Endothelial cell of umbilical vein (primary cell): ENCODE data around the gene TMEM144. TPM values are rescaled to one million over a fixed set of nuclear protein-coding genes. Genes with fewer than 3 reads are reported as not detected.
"Not testable (repeated sequence)": the region's sequence is repeated elsewhere in the genome, so short reads cannot be mapped to it uniquely, and the experiment has no call there.

ENCODE experiments used
- BruUV-seq: library from RNA; stranded (reverse); fragments of 400-500 nt; replicated peaks from 2 replicates; lab custom pipeline; 2021; lab: Mats Ljungman, UMichigan
- CTCF ChIA-PET: fragments of 300-600, 350-600 bp; sonication (Branson Sonifier 250); formaldehyde crosslinking; loops from one replicate; lab custom pipeline; 2021; ENCODE audit warnings: antibody characterized with exemption, inconsistent platforms; lab: Charles Lee
- POLR2A ChIA-PET: fragments of 300-600, 350-600 bp; sonication (Branson Sonifier 250); formaldehyde crosslinking; loops from one replicate; lab custom pipeline; 2021; ENCODE audit warnings: antibody characterized with exemption, inconsistent platforms; lab: Charles Lee
- DNase-seq: peaks from one replicate; pipeline ENCODE4 v3.0.0-alpha.2; 2011; ENCODE audit warnings: low read depth, low spot score
- FAIRE-seq: peaks from 2 replicates; lab custom pipeline; 2011; peaks lifted over from hg19 to GRCh38; lab: Jason Lieb, UNC
- H2AFZ ChIP-seq: 2 replicates; pipeline ENCODE4 v1.6.0; 2012; ENCODE audit warnings: low read depth, low read length, control low read depth, inconsistent platforms
- H3K27ac ChIP-seq: 2 replicates; pipeline ENCODE4 v1.5.1; 2011; ENCODE audit warnings: low read depth, mild to moderate bottlenecking, control low read depth, low read length, moderate library complexity; ENCODE audit not compliant: insufficient read depth
- H3K27me3 ChIP-seq, 2 experiments: 2 replicates each; pipeline versions ENCODE4 v1.6.0 to v1.6.1; 2011; ENCODE audit warnings: low read length in 2 of 2, mixed read lengths in 1 of 2; ENCODE audit not compliant: control insufficient read depth in 2 of 2, insufficient read depth in 2 of 2
- H3K36me3 ChIP-seq, 2 experiments: 2 replicates in 1 of 2; 3 replicates in 1 of 2; pipeline ENCODE4 v1.5.1; 2011; ENCODE audit warnings: low read length in 2 of 2, mild to moderate bottlenecking in 1 of 2, moderate library complexity in 1 of 2; ENCODE audit not compliant: control insufficient read depth in 2 of 2, insufficient read depth in 2 of 2; ENCODE audit errors: extremely low read depth in 1 of 2
- H3K4me1 ChIP-seq: 3 replicates; pipeline ENCODE4 v1.5.1; 2011; ENCODE audit warnings: mild to moderate bottlenecking, low read length; ENCODE audit not compliant: control insufficient read depth, insufficient read depth; ENCODE audit errors: extremely low read depth
- H3K4me2 ChIP-seq: 2 replicates; pipeline ENCODE4 v1.6.1; 2011; ENCODE audit warnings: low read length, control low read depth, mixed read lengths; ENCODE audit not compliant: insufficient read depth
- H3K4me3 ChIP-seq, 3 experiments: fragments of 200-600 bp in 1 of 3; sonication (generic), shearing (Covaris generic) in 1 of 3; replicated peaks in 1 of 3; 2 replicates each; pipeline ENCODE4 v1.5.1; 2011 to 2016; ENCODE audit warnings: control low read depth in 3 of 3, low read length in 3 of 3, mild to moderate bottlenecking in 2 of 3, inconsistent platforms in 1 of 3, low read depth in 1 of 3, moderate library complexity in 1 of 3; ENCODE audit not compliant: insufficient read depth in 1 of 3
- H3K79me2 ChIP-seq: 2 replicates; pipeline ENCODE4 v1.6.0; 2012; ENCODE audit warnings: low read length, inconsistent platforms; ENCODE audit not compliant: control insufficient read depth, insufficient read depth
- H3K9ac ChIP-seq: replicated peaks from 2 replicates; pipeline ENCODE3; 2011; ENCODE audit warnings: low read length, control low read depth; ENCODE audit not compliant: insufficient read depth; ENCODE audit errors: extremely low read depth
- H3K9me1 ChIP-seq: replicated peaks from 3 replicates; pipeline ENCODE4 v1.6.0; 2011; ENCODE audit warnings: mild to moderate bottlenecking, low read length; ENCODE audit not compliant: control insufficient read depth, insufficient read depth; ENCODE audit errors: extremely low read depth
- H3K9me3 ChIP-seq: replicated peaks from 2 replicates; pipeline ENCODE4 v1.5.1; 2012; ENCODE audit warnings: low read length, inconsistent platforms; ENCODE audit not compliant: control insufficient read depth, insufficient read depth
- H4K20me1 ChIP-seq: replicated peaks from 2 replicates; pipeline ENCODE3; 2011; ENCODE audit warnings: mild to moderate bottlenecking, low read length; ENCODE audit not compliant: control insufficient read depth, insufficient read depth; ENCODE audit errors: extremely low read depth
- CTCF ChIP-seq, 2 donors: IDR thresholded peaks; 1 replicate in 1 of 2; 2 replicates in 1 of 2; pipeline ENCODE4 v1.5.1; 2011; ENCODE audit warnings: low read length in 2 of 2, mild to moderate bottlenecking in 2 of 2, moderate library complexity in 2 of 2, control low read depth in 1 of 2, inconsistent platforms in 1 of 2, low read depth in 1 of 2; ENCODE audit not compliant: insufficient read depth in 1 of 2; ENCODE audit errors: extremely low read depth in 1 of 2
- EZH2 ChIP-seq: IDR thresholded peaks from 2 replicates; pipeline ENCODE4 v1.6.1; 2012; ENCODE audit warnings: borderline replicate concordance, low read depth, mild to moderate bottlenecking, moderate library complexity, low read length, inconsistent platforms; ENCODE audit not compliant: severe bottlenecking
- FOS ChIP-seq: IDR thresholded peaks from 2 replicates; pipeline ENCODE4 v1.6.1; 2011; ENCODE audit warnings: mild to moderate bottlenecking, low read length, moderate library complexity, borderline replicate concordance; ENCODE audit not compliant: insufficient read depth
- GATA2 ChIP-seq: IDR thresholded peaks from 2 replicates; pipeline ENCODE4 v1.7.0; 2011; ENCODE audit warnings: low read depth, mild to moderate bottlenecking, moderate library complexity, mixed read lengths, low read length; ENCODE audit not compliant: insufficient read length, insufficient read depth
- JUN ChIP-seq: IDR thresholded peaks from 2 replicates; pipeline ENCODE4 v1.6.1; 2011; ENCODE audit warnings: borderline replicate concordance, low read depth; ENCODE audit not compliant: insufficient read length, insufficient read depth
- MYC ChIP-seq: IDR thresholded peaks from one replicate; pipeline ENCODE4 v1.6.1; 2011; ENCODE audit warnings: mild to moderate bottlenecking, low read depth, low read length
- POLR2A ChIP-seq: IDR thresholded peaks from 2 replicates; pipeline ENCODE4 v1.6.1; 2012; ENCODE audit warnings: low read depth, mild to moderate bottlenecking, control low read depth, low read length
- POLR2AphosphoS5 ChIP-seq: IDR thresholded peaks from 2 replicates; pipeline ENCODE4 v1.6.1; 2012; ENCODE audit warnings: low read depth, mild to moderate bottlenecking, control low read depth, low read length, moderate library complexity; ENCODE audit not compliant: insufficient read depth
- dilution Hi-C: fragments of 300-500 bp; cut with MboI; formaldehyde crosslinking; loops from one replicate; pipeline ENCODE4 v1.15.0; 2019; ENCODE audit warnings: low sequenced_read_pairs; ENCODE audit not compliant: extremely low pct_ligation_motif_present
- intact Hi-C: fragments of 100-400 bp; cut with micrococcal nuclease; formaldehyde crosslinking; loops from one replicate; pipeline ENCODE4 v1.10.0; 2022
- polyA plus RNA-seq, 4 experiments: library from polyadenylated mRNA; depleted of rRNA in 3 of 4; stranded (reverse) in 3 of 4; unstranded in 1 of 4; fragments of >200 nt; gene quantifications; 2 replicates each; pipeline versions ENCODE4 v1.2.1 to v1.2.3, GENCODE V29; 2011 to 2012; ENCODE audit warnings: missing spikeins in 1 of 4
- total RNA-seq: library from RNA; stranded (reverse); gene quantifications from 2 replicates; pipeline ENCODE4 v1.2.3, GENCODE V29; 2021
- TF ChIP-seq, protein P1 (sequence below): IDR thresholded peaks from 2 replicates; pipeline ENCODE4 v1.6.1; 2011; ENCODE audit not compliant: insufficient read depth, insufficient read length

The TMEM144 gene
- total and polyA plus RNA-seq, 2 donors (not counting 3 experiments of a cell fraction or from before 2014, with no cell fraction given): 10.5 to 23.0 TPM

- CTCF ChIA-PET: no interaction called here
- no peaks in the 10 kb centered on the region for H3K9me3 ChIP-seq
- BruUV-seq: no TSS peak
- H3K4me2 ChIP-seq: no peak overlapping the region
- peaks cover 0 to 5% of the 10 kb centered on the region in 2 experiments for H3K36me3 ChIP-seq
- H3K4me1 ChIP-seq: no peaks in the 10 kb centered on the region
- H4K20me1 ChIP-seq: no peaks in the 10 kb centered on the region
- intact Hi-C loops: no loop called here
- POLR2A ChIA-PET: no interaction called here
- H3K9me1 ChIP-seq: no peaks in the 10 kb centered on the region
- no peak overlapping the region for H3K9ac ChIP-seq
- no peaks in the 10 kb centered on the region for H3K27me3 ChIP-seq
- FAIRE-seq (no peak), DNase-seq (no peak)
- no peak overlapping the region for H2AFZ ChIP-seq
- no peaks in the 10 kb centered on the region for H3K79me2 ChIP-seq
- dilution Hi-C loops: no loop called here
- H3K4me3 ChIP-seq: no peak overlapping the region
- no peak overlapping the region for H3K27ac ChIP-seq
- TF ChIP-seq MYC: no peak
These were observed 7.5 kb downstream of the TMEM144 start for GRCh38 chr4:158217763-158218162.

GRCh38 chr4:158219623-158220022 lies 9.3 kb downstream of the TMEM144 start:
- H3K9me1 ChIP-seq: no peaks in the 10 kb centered on the region
- ChIA-PET POLR2A (no interaction called here), CTCF (interaction anchor here (1.4 to 1.6 kb wide), 2 partner anchors 17 to 36 kb away, joined by 3 to 6 read pairs; no protein-coding TSS in a partner anchor)
- H3K9me3 ChIP-seq: no peaks in the 10 kb centered on the region
- no peaks in the 10 kb centered on the region for H3K79me2 ChIP-seq
- H3K27ac ChIP-seq: no peak overlapping the region
- TF ChIP-seq FOS (no peak), POLR2AphosphoS5 (no peak), JUN (no peak), CTCF (IDR thresholded peaks at IDR 0.05; ENCODE audit: extremely low read depth in 1 of 2, insufficient read depth in 1 of 2, low read depth in 1 of 2, low read length in 2 of 2) (no peak), MYC (no peak), GATA2 (no peak), EZH2 (no peak), POLR2A (no peak)
- TF ChIP-seq, protein P1, sequence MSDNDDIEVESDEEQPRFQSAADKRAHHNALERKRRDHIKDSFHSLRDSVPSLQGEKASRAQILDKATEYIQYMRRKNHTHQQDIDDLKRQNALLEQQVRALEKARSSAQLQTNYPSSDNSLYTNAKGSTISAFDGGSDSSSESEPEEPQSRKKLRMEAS: no peak
- H3K27me3 ChIP-seq: no peaks in the 10 kb centered on the region
- DNase-seq: no peak
- no peak overlapping the region for H2AFZ ChIP-seq
- FAIRE-seq: no peak
- dilution Hi-C loops: no loop called here
- intact Hi-C loops: no loop called here
- peaks cover 0 to 5% of the 10 kb centered on the region in 2 experiments for H3K36me3 ChIP-seq
- no peak overlapping the region for H3K4me2 ChIP-seq
- H4K20me1 ChIP-seq: no peaks in the 10 kb centered on the region
- no TSS peak for BruUV-seq
- no peaks in the 10 kb centered on the region for H3K4me1 ChIP-seq
- no peak overlapping the region for H3K9ac ChIP-seq
- no peak overlapping the region for H3K4me3 ChIP-seq

DNA sequence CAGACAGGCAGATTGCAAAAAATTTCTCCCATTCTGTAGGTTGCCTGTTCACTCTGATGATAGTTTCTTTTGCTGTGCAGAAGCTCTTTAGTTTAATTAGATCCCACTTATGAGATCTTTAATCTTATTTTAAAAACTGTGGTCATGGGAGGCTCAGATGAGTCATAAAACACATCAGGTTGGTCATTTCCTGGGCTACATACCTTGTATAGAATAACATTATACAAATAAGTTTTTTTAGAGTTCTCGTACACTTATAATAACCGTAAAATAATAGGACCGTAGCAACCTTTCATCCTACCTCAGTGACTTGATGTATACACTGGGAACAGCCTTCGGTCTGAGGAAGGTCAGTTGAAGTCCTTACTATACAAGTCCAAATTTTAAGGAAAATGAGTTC lies 14.0 kb downstream of the TMEM144 start:
- H2AFZ ChIP-seq, DNase-seq, H3K79me2 ChIP-seq, FAIRE-seq, H4K20me1 ChIP-seq, H3K9ac ChIP-seq, intact Hi-C loops, H3K4me2 ChIP-seq, BruUV-seq, H3K9me1 ChIP-seq, H3K9me3 ChIP-seq, POLR2A ChIA-PET, H3K27ac ChIP-seq, H3K4me1 ChIP-seq, H3K27me3 ChIP-seq, CTCF ChIA-PET, H3K4me3 ChIP-seq, dilution Hi-C loops: not testable (repeated sequence)
- H3K36me3 ChIP-seq: peaks cover 0 to 11% of the 10 kb centered on the region in 2 experiments
